Peyer's patch (tissue), 4 donors: ENCODE results near the gene RAC3.

Experiments used
- CTCF ChIP-seq, 6 experiments: fragments of 450-650 bp in 4 of 6; fragments of 200-600 bp in 2 of 6; sonication (generic) in 1 of 6; IDR thresholded peaks; one replicate each; pipeline ENCODE4 v1.5.1; 2017 to 2019; ENCODE audit warnings: antibody characterized with exemption in 6 of 6, mild to moderate bottlenecking in 3 of 6, moderate library complexity in 1 of 6
- POLR2A ChIP-seq, 2 donors: fragments of 450-650 bp; IDR thresholded peaks; one replicate each; pipeline ENCODE4 v1.5.1; 2017; ENCODE audit warnings: antibody characterized with exemption in 2 of 2, mild to moderate bottlenecking in 2 of 2, moderate library complexity in 2 of 2

- no peak for TF ChIP-seq CTCF (IDR thresholded peaks at IDR 0.05)
- no peak for TF ChIP-seq POLR2A (IDR thresholded peaks at IDR 0.05)
These were observed 49.4 kb downstream of the RAC3 start for GRCh38 chr17:82080789-82081464.
